AG04449 (cell line): ENCODE results near the gene TAS2R20.

Experiments
- CTCF ChIA-PET: fragments of 350-600 bp; formaldehyde crosslinking; extraction: SDS; loops from one replicate; lab custom pipeline; 2021; ENCODE audit warnings: antibody characterized with exemption; lab: Yijun Ruan, JAX
- POLR2A ChIA-PET: fragments of 400-600, 350-600 bp; formaldehyde crosslinking; extraction: SDS; loops from one replicate; lab custom pipeline; 2020; ENCODE audit warnings: antibody characterized with exemption, inconsistent platforms; lab: Yijun Ruan, JAX
- DNase-seq: peaks from one replicate; pipeline ENCODE4 v3.0.0-alpha.2; 2010; ENCODE audit warnings: low read depth, low spot score
- H3K4me3 ChIP-seq: 2 replicates; pipeline ENCODE4 v1.5.1; 2011; ENCODE audit warnings: low read depth, mild to moderate bottlenecking, control low read depth, low read length
- CTCF ChIP-seq: IDR thresholded peaks from one replicate; pipeline ENCODE4 v1.5.1; 2011; ENCODE audit warnings: mild to moderate bottlenecking, moderate library complexity, low read length, control low read depth, inconsistent platforms; ENCODE audit not compliant: insufficient read depth; ENCODE audit errors: missing control alignments

The TAS2R20 gene

DNA sequence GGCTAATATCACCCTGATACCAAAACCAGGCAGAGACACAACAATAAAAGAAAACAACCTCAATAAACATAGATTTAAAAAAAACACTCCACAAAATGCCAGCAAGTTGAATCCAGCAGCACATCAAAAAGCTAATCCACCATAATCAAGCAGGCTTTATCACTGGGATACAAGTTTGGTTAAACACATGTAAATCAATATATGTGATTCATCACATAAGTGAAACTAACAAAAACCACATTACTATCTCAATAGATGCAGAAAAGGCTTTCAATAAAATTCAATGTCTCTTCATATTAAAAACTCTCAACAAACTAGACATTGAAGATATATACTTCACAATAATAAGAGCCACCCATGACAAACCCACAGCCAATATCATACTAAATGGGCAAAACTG lies 42.0 kb downstream of the TAS2R20 start:
- DNase-seq = no peak
- CTCF ChIA-PET = interaction anchor here (0.6 kb wide), 1 partner anchor 25 kb away, joined by 3 read pairs; no protein-coding TSS in a partner anchor
- no peak overlapping the region for H3K4me3 ChIP-seq
- POLR2A ChIA-PET = no interaction called here
- TF ChIP-seq CTCF = no peak

DNA sequence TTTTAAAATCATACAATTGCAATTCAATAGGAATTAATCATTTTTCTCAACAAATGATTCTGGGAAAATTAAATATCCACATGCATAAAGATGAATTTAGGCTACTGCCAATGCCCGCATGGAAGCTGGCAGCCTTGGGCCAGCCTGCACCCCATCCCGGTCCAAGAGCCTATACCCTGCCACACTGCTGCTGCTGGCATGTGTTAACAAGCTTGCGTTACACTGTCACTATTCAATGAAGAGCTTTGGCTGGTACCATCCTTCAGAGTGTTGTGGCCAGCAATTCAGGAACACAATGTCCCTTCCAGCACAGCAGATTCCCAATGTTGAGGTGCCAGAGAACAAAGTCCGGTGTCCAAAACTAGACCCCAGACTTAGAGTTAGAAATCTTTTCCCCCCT lies 45.5 kb downstream of the TAS2R20 start:
- no peak for TF ChIP-seq CTCF
- ChIA-PET CTCF (no interaction called here), POLR2A (no interaction called here)
- no peak overlapping the region for H3K4me3 ChIP-seq
- DNase-seq = no peak
